ENCODE data around the gene MCTP2.

Gene MCTP2

DNA sequence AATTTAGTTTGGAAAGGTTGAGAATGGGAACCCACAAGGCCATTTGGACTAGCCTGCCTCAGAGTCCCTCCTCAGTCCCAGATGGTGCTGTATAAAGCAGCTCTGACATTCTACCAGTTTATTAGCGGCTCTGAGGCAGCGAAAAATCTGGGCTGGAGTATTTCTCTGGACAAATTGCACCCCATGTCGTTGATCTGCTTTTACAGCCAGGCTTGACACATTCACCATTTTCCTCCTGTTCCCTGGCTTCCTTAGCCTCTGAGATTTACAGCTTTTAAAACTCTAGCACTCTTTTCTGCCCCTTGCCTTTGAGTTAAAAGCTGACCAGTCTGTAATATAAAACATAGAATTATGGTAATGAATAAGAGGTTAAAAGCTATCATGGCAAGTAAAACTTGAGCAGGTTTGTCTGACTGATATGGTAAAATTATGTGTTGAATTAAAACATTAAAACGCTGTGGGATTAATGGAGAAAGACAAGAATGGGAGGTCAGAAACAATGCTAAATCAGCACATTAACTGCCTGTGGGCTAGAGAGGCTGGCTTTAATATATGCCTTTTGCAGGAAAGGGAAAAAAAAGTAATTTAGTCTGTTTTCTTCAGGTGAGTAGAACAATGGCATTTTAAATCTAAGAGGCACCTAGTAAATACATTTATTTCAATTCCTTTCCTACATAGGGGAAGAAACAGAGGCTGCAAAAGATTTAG is 131.2 kb downstream of the MCTP2 start:
- DNase-seq = no peak

DNA sequence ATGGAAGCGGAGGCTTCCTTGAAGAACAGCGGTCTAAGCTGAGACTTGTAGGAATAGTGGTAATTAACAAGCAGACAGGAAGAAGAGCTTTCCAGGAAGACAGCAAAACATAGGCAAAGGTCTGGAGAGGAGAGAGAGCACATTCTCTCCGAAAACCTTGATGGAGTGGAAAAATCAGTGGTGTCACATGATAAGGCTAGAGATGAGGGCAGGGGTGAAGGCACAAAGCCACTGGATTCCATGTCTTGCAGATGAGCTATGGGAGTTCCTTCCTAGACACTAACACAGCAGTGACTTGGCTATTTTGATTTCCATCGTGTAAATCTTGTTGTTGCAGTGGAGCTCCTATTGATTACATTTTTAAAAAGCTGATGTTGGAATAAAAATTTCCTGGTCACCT is 132.0 kb downstream of the MCTP2 start:
- DNase-seq = no peak

DNA sequence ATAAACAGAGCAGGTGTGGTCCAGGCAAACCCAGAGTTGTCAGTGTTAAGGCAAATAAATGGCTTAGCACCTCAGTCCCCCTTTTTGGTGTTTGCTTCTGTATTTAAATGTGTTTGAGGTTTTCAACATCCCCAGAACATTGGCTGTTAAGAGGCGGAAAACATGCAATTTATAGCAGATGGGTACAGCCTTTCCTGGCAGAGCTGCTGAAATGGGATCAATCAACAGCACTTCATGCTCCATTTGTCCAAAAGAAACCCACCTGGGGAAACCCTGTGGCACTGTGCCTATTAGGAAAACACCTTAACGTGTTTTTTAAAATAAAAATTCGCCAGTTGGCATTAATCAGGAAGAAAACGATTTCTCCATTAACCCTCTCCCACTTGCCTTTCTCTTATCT is 135.4 kb downstream of the MCTP2 start:
- no peak for DNase-seq

- no peak for DNase-seq
These were observed 136.6 kb downstream of the MCTP2 start for GRCh38 chr15:94367726-94368535.

DNA sequence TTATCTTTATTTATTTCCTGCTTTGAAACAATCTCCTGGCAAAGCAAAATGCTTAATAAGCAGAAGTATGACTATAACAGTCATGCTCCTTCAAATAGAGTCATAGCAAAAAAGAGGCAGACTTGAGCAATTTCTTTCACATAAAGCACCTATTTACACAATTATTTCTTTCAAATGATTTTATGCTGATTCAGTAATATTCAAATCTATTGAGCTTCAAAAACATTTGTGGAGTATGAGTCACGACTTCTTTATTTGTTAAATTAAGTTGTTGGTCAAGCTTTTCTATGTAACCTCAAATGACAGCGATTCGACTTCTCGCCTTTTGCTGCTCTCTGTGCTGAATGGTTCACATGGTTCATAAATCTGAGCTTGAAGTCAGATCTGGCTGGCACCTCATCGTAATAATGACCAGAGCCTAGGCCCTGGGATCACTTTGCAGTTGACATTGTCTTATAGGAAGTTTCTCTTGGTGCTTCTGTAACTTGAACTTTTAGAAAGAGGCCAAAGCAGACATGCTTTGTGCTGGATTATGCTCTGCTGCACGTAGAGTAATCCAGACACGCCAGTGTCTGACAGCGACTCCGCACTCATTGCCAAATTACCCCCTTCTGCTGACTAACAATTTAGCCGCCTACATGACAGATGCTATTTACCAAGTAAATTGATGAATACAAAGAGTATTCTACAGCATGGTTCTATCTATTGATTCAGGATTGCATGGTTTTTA is 139.0 kb downstream of the MCTP2 start:
- no peak for DNase-seq

DNA sequence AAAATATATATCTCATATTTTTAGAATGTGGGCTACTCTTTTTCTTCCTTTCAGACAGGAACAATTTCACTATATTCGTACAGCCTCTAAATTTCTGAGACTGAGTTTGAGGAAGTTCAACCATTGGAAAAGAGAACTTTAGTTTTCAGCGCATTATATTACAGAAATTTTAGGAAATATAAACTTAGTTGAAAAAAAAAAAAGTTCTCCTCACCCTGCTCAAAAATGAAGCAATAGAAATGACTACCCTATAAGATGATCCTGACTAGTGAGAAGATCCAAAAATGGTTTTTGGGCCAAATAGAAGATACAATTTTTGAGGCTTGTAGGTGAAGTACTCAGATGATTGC is 139.6 kb downstream of the MCTP2 start:
- DNase-seq = no peak

GRCh38 chr15:94372821-94373220 is 141.5 kb downstream of the MCTP2 start:
- no peak for DNase-seq

DNA sequence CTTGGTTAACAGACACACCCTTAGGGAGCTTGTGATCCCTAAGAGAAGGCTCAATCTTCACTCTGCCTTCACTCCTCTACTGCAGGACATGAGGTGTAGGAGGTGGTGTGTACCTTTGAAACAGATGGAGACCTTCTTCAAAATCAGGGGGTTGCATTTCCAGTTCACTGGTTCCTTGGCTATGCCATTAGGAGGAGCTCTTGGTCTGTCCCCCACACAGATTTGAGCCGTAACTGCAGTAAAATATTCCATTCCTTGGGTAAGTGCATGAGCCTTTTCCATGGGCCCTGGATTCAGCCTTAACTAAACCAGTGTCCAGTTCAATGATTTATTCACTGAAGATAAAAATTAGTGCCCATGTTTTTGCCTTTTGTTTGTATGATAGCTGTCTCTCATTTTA is 144.6 kb downstream of the MCTP2 start:
- no peak for DNase-seq

- DNase-seq = no peak
These were observed 148.6 kb downstream of the MCTP2 start for GRCh38 chr15:94379986-94380385.

DNA sequence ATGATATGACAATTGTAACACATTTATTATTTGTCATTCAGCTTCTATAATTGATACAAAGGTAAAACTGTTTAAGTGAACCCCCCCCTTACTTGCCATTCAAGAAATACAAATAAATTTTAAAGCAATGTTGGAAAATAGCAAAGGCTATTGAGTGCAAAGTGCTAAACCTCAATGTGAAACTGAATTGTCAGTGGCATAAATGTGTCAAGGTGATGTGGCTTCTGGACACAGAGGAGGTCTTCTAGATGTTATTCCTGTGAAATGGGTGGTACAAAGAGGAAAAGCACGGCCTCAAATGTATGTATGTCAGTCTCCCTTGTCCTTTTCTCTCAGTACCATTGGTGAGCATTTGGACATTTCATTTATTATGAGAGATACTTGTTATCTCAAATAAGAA is 149.4 kb downstream of the MCTP2 start:
- DNase-seq = no peak

DNA sequence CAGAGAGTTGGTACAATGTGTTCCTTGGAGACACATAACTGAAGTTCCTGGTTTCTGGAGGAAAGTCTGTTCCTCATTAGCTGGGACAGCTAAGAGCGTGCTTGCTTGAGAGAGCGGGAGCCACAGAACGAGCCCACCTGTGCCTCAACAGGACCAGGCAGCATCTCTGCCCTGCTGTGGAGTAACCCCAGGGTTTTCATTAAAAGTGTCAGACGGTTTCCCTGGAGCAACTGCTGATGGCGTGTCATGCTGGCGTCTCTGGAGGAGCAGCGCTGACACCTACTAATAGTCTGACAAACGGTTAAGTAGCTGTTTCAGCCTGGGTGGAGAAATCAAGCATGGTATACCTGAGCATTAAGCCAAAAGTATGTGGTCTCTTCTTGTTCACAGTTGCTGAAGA is 150.0 kb downstream of the MCTP2 start:
- no peak for DNase-seq

DNA sequence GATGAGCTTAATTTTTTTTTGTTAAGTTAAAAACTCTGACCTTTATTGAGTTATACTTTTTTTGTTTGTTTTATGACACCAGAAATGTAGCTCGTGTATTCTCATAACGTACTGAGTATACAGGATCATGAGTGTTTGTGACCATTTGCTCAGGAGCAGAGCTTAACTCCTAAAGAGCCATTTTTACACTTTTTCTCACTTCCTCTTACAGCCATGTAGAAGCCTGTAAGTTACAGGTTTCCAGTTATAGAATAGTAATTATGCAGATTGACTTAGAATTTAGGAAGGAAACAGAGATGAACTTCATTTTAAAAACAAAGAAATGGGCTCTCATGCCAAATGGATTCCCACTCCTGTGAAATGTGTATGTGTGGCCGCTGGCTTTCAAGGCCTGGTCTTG is 151.7 kb downstream of the MCTP2 start:
- no peak for DNase-seq

- no peak for DNase-seq
These were observed 152.3 kb downstream of the MCTP2 start for GRCh38 chr15:94383706-94384105.

GRCh38 chr15:94385441-94385840 is 154.1 kb downstream of the MCTP2 start:
- DNase-seq = no peak

DNA sequence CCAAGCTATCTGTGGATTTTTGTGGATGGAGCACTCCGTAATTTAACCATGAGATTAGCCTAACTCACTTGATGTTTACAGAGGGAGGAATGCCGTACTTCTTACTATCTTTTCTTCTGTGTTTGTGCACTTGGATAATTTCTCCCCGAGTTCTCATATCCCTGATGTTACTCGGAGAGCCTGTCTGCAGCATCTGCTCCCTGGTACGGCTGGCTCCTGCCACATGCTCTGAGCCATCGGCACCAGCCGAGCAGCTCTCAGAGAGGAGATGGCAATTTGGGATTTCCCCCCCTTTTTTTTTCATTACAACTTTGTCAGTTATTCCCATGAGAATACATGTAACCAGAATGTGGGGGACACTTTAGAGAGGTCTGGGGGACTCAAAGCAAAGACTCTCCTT is 155.0 kb downstream of the MCTP2 start:
- DNase-seq = no peak

DNA sequence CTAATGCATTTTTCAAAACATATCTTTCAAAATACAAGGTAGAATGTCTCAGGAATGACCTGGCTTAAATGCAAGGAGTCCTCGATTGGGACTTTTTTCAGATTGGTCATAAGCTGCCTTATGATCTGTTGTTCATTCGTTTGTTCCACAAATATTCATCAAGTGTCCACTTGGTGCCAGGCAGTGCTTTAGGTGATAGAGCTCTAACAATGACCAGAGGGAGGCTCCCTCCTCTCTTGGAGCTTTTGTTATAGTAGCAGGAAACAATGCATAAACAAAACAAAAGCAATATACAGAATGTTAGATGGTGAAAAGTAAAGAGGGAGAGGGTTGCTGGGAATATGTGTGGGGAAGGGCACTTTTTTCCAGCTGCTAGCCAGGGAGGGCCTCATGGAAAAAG is 156.1 kb downstream of the MCTP2 start:
- DNase-seq = no peak

DNA sequence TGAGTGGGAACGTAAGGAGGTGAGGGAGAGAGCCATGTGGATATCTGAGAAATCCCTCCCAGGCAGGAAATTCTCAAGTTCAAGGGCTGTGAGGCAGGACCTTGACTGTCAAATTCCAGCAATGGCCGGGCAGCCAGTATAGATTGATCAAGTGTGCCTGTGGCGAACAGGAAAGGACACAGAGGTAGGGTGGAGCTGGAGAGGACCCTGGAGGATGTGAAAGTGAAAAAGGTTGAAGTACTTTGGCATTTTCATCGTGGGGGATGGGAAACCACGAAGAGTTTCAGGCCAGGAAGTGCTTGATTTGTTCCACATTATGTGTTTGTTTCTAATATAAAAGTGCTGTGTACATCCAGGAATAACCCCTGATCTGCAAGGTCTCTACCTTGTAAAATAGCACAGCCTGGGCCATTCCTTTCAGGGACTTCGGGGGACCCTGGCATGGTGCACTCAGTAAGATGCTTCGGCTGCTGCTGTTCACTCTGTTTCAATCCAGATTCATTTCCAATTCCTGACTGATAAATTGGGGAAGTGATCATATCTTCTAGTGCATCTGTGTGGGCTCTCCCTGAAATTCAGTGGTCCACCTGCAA is 156.6 kb downstream of the MCTP2 start:
- no peak for DNase-seq

- no peak for DNase-seq
These were observed 164.3 kb downstream of the MCTP2 start for GRCh38 chr15:94395640-94396039.

DNA sequence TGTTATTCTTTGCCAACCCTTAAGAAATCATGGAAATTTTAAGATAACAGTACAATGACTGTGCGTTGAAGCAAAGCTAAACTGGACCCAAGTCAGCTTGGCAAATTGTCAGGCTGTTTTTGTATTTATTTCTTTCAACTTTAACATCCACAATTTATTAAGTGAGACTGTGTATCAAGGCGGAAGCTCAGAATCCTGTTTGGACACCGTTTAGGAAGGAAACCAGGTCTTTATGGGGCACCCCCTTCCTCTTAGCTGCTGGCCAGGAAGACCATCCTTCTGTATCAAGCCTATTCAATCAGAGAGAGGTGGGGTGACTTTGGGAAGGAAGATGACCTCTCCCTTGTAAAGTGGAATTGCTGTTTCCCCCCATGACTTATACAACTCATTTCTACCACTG is 166.0 kb downstream of the MCTP2 start:
- DNase-seq = no peak

DNA sequence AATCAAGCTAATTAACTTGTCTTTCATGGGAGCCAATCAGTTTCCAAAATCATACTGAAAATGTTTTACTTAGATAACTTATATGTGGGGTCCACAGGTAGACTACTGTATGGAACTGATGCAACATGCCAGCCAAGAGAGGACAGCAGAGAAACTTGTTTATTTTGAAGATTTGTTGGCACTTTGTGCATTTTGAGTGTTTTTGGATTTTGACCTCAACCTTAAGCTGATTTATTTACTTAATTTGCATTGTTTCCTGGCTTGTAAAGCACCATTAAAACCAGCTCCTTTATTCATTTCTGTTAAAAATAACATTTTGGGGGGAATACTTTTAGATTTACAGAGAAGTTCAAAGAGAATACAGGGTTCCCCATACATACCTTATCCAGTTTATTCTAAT is 166.6 kb downstream of the MCTP2 start:
- no peak for DNase-seq

GRCh38 chr15:94400526-94401298 is 169.4 kb downstream of the MCTP2 start:
- no peak for DNase-seq

GRCh38 chr15:94403331-94403730 is 172.0 kb downstream of the MCTP2 start:
- DNase-seq = no peak
